AG20443 (cell line): Measurements from ENCODE around the gene SLC4A4.

ENCODE experiments used
- DNase-seq: peaks from one replicate; pipeline ENCODE4 v3.0.0; 2012; ENCODE audit warnings: low spot score, mixed read lengths

SLC4A4 gene

GRCh38 chr4:71338846-71339593 lies at the start of gene SLC4A4:
Gene SLC4A4, plus strand, starts transcription at chr4:71339020.
- peak; percentile 67 for DNase-seq

- DNase-seq: peak; percentile 71
These were observed 48.7 kb upstream of the SLC4A4 start for GRCh38 chr4:71290074-71290473.

- no peak for DNase-seq
These were observed 48.3 kb upstream of the SLC4A4 start for GRCh38 chr4:71290476-71290875.

DNA sequence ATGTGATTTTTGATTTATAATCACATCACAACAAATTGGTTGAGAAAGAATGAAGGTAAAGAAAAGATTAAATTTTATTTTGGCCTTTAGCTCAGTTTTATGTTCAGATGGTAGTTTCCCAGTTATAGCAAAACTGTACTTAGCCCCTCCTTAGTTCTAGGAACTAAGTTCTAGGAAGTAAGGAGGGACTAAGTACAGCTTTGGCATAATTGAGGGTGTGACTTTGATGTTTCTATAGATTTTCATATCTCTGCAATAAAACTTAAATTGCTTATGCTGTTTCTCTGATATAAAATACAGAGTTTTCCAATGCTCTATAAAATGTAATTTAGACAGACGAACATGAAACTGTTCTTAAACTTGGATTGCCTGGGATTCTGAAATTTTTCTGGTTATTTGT lies 46.6 kb upstream of the SLC4A4 start:
- no peak for DNase-seq

DNA sequence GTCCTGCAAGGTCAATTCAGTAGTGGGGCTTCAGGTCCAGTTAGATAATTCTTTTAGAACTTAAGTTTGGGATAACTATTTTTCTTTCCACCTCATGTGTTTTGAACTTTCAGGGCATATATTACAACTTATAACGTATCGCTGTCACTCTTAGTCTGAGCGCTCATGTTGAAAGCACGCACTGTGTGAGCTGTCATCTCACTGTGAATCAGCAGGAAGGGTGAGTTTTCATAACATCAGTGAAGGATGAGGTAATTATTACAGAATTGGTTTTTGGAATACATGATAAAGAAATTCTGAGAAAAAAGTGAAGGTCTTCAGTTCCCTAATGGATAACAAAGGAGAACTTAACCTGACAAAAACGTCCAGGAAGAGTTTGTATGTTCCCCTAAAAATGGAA lies 45.1 kb upstream of the SLC4A4 start:
- peak; percentile 44 for DNase-seq

DNA sequence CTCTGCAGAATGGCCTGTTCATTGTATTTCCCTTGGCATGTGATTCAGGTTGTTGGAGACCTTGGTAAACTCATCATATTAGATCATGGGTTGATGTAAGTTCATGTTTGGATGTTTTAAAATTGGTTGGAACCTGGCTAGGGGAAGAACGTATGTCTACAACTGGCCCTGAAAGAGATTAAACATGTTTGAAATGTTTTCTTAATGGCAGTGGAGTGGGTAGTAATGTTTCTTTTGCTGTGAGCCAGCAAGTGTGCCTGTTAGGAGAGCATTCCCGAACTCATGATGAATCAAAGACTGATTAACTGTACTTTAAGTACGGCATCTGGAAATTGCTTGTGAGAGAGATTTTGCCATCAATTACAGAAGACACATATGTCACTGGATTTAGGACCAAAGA lies 44.5 kb upstream of the SLC4A4 start:
- no peak for DNase-seq

GRCh38 chr4:71296945-71297344 lies 41.9 kb upstream of the SLC4A4 start:
- no peak for DNase-seq

DNA sequence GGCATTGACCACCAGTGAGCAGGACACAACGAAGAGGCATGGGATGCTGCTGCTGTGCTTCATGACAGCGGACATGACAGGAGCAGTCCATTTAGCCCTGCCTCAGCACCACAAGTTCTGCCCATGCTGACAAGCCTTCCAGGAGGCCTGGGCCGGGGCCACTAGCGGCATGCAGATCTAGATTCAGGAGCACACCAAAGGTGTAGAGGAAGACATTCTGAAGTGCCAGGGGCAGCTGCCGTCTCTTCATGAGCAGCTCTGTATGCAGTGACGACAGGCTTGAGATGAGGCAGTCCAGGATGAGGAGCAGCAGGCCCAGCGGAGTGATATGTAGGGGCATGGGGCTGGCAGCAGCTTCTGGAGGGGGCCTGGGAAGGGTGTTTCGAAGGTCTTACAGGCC lies 38.5 kb upstream of the SLC4A4 start:
- DNase-seq: no peak

DNA sequence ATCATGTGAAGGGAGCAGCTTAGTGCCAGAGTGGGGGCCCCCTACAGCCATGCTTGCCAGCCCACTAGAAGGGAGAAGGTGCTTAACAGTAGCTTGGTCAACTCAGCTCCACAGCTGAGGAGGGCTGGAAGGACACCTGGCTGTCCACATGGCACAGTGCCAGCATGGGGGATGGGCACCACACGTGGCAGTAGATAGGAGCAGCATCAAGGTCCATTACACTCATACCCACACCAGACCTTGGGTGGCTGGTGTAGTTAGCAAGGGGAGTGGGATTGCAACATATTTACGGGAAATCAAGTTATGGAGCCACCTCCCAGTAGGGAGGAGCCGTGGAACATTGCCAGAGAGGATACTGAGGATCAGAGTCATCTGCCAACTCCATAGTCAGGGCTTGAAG lies 37.9 kb upstream of the SLC4A4 start:
- DNase-seq: no peak

DNA sequence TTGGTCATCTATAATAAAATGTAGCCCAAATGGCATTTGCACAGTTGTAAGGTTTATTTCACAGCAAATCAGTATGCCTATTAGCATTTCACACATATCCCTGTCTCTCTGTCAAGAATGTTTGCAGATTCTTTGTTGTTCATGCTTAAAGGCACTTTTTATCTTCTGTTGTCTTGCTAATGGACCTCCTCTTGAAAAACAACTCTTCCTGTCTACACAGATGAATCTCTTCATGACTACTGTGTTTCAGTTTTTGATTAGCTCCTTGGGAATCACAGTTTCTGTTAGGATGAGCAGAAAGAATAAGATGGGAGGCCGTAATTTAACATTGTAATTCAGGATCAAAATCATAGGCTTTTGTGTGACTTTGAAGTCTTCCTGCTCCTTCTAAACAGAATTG lies 35.5 kb upstream of the SLC4A4 start:
- DNase-seq: no peak

GRCh38 chr4:71303850-71304249 lies 35.0 kb upstream of the SLC4A4 start:
- peak; percentile 27 for DNase-seq

- peak; percentile 10 for DNase-seq
These were observed 34.5 kb upstream of the SLC4A4 start for GRCh38 chr4:71304289-71304850.

DNA sequence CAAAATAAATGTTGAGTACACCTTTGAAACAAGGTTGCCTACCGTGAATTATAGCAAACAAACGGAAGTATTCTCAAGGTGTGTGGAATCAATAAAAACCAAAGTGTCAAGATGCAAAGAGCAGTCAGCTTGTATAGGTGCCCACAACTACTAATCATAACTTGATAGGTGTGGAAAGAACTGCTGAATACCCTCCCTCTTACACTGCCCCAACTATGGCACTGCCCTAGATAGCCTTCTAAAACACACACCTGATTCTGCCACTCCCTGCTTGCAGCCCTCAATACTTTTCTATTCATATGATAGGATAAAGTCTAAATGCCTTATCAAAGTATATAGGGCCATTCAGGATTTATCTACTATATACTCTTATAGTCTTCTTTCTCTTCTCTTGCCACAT lies 31.1 kb upstream of the SLC4A4 start:
- DNase-seq: no peak

GRCh38 chr4:71322425-71322824 lies 16.4 kb upstream of the SLC4A4 start:
- peak; percentile 12 for DNase-seq

GRCh38 chr4:71333368-71333767 lies 5.5 kb upstream of the SLC4A4 start:
- no peak for DNase-seq

DNA sequence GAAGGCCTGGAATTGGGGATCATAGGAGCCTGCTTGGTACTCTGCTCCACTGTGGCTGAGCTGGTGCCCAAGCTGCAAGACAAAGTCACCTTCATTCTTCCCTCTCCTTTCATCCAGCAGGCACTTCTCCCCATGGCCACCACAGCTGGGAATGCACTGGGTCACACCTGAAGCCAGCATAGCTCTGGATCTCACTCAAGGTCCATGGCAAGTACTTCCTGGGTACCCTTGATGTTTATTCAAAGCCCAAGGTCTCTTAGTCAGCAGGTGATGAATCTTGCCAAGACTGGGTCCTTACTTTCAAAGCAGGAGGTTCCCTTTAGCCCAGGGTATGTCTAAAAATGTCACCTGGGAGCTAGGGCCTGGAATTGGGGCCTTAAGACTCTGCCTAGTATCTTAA lies 4.9 kb upstream of the SLC4A4 start:
- DNase-seq: no peak

DNA sequence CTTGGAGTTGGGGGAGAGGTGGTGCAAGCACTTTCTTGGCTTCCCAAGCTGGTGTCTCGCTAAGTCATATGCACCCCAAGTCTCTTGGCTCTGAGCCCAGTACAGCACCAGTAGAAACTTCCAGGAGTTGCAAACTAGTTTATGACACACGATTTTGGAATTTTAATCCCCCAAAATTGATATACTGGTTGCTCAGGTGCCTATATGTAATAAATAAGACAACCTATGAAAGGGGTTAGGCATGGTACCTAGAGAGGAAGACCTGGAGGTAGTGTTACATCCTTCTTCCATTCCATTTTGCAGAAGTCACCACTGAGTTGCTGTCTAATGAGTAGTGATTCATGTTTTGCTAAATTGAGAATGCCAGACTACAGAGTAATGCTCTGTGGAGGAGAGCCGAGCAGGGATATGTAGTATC lies 4.3 kb upstream of the SLC4A4 start:
- peak; percentile 36 for DNase-seq

DNA sequence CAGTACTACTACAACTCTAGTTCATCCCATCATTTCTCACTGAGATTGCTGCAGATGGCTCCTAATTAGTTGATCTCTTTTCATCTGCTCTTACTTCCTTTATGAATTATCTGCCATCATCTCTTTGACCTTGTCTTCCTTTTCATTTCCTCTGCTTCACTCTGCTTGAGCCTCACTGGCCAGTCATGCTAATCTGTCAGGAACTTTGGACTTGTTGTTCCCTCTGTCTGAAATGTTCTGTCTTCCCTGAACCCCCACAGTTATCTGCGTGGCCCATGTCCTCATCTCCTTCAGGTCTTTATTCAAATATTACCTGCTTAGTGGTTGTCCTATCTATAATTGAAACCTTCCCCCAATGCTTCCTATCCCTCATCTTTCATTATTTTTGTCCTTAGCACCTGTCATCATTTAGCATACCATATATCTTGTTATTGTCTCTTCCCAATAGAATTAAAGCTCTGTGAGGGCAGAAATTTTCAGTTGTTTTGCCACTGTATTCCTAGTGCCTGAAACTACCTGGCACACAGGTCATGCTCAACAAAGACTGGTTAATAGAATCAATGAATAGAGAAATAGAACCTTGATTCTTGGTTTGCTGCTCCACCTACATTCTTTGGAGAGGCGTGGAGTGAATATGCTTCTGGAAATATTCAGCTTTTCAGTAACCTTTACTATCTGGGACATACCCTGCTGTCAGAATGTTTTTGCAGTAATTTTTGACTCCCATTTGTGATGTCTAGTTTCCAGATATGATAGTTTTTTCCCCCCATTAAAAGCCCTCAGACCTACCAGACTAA lies 5.0 kb downstream of the SLC4A4 start:
- DNase-seq: no peak

GRCh38 chr4:71346710-71347109 lies 7.9 kb downstream of the SLC4A4 start:
- no peak for DNase-seq

GRCh38 chr4:71348586-71348985 lies 9.8 kb downstream of the SLC4A4 start:
- DNase-seq: no peak

GRCh38 chr4:71355045-71355444 lies 16.2 kb downstream of the SLC4A4 start:
- DNase-seq: no peak

- no peak for DNase-seq
These were observed 17.2 kb downstream of the SLC4A4 start for GRCh38 chr4:71355971-71356370.
